ENCODE data around the gene CALHM5.
"Not testable (repeated sequence)": the region's sequence is repeated elsewhere in the genome, so short reads cannot be mapped to it uniquely, and the experiment has no call there.

CALHM5 gene

GRCh38 chr6:116492331-116493067, 18.9 kb upstream of the CALHM5 start:
- CTCF ChIA-PET: interaction anchor here (1.9 kb wide), 1 partner anchor 19 kb away, joined by 10 read pairs; the partner anchor contains the start of gene CALHM5
- POLR2A ChIA-PET: no interaction called here
- H3K27ac ChIP-seq (ENCODE audit: extremely low read depth, low read depth, low read length): no peak overlapping the region
- H3K36me3 ChIP-seq (ENCODE audit: control insufficient read depth in 2 of 2, insufficient read depth in 1 of 2, low read length in 2 of 2): no peaks in the 10 kb centered on the region
- no peaks in the 10 kb centered on the region for H3K9me3 ChIP-seq (ENCODE audit: control insufficient read depth, insufficient read depth, low read depth, low read length)
- no peak for TF ChIP-seq RBAK (tag by site-specific recombination; IDR thresholded peaks at IDR 0.05)
- no peak for TF ChIP-seq ZNF280D (tag by site-specific recombination; IDR thresholded peaks at IDR 0.05)
- TF ChIP-seq ZNF664 (tag by site-specific recombination; IDR thresholded peaks at IDR 0.05): no peak
- TF ChIP-seq ZNF544 (tag by site-specific recombination; IDR thresholded peaks at IDR 0.05): no peak
- TF ChIP-seq ZNF473 (tag by site-specific recombination; IDR thresholded peaks at IDR 0.05): no peak
- no peak for TF ChIP-seq ZNF830 (tag by site-specific recombination; IDR thresholded peaks at IDR 0.05; ENCODE audit: low read depth)
- no peak for TF ChIP-seq YY2 (tag by site-specific recombination; IDR thresholded peaks at IDR 0.05)
- no peak for TF ChIP-seq ZBTB8A (tag by site-specific recombination; IDR thresholded peaks at IDR 0.05)
- TF ChIP-seq ZNF629 (tag by site-specific recombination; IDR thresholded peaks at IDR 0.05): no peak
- no peak for TF ChIP-seq ZNF121 (tag by site-specific recombination; IDR thresholded peaks at IDR 0.05)
- TF ChIP-seq ZNF561 (tag by site-specific recombination; IDR thresholded peaks at IDR 0.05; ENCODE audit: borderline replicate concordance): no peak
- no peak for TF ChIP-seq ZNF140 (tag by site-specific recombination; IDR thresholded peaks at IDR 0.05)
- TF ChIP-seq ZBTB11 (tag by site-specific recombination; conservative IDR thresholded peaks at IDR 0.05; ENCODE audit: low read depth): no peak
- TF ChIP-seq ZNF354C (tag by site-specific recombination; IDR thresholded peaks at IDR 0.05; ENCODE audit: borderline replicate concordance, low read depth): no peak
- TF ChIP-seq REPIN1 (tag by site-specific recombination; IDR thresholded peaks at IDR 0.05; ENCODE audit: low read depth): no peak
- TF ChIP-seq ZNF558 (tag by site-specific recombination; IDR thresholded peaks at IDR 0.05): no peak
- no peak for TF ChIP-seq ZNF266 (tag by site-specific recombination; IDR thresholded peaks at IDR 0.05; ENCODE audit: low read depth)
- H3K4me1 ChIP-seq (ENCODE audit: control insufficient read depth, insufficient read depth, low read length): no peaks in the 10 kb centered on the region
- H3K4me3 ChIP-seq (ENCODE audit: low read depth, low read length): no peak overlapping the region

GRCh38 chr6:116495161-116495560, 16.3 kb upstream of the CALHM5 start:
- H3K36me3 ChIP-seq (ENCODE audit: control insufficient read depth in 2 of 2, insufficient read depth in 1 of 2, low read length in 2 of 2); H3K9me3 ChIP-seq (ENCODE audit: control insufficient read depth, insufficient read depth, low read depth, low read length); H3K27ac ChIP-seq (ENCODE audit: extremely low read depth, low read depth, low read length); POLR2A ChIA-PET; H3K4me3 ChIP-seq (ENCODE audit: low read depth, low read length); H3K4me1 ChIP-seq (ENCODE audit: control insufficient read depth, insufficient read depth, low read length): not testable (repeated sequence)
- CTCF ChIA-PET: interaction anchor here (1.0 kb wide), 1 partner anchor 17 kb away, joined by 3 read pairs; the partner anchor contains the start of gene CALHM5
- peak; percentile 53; the same call in 1 of the 2 replicates for TF ChIP-seq ZNF146 (tag by site-specific recombination; IDR thresholded peaks at IDR 0.05)
